Trophoblast cell (in vitro differentiated cells and primary cell): ENCODE results near the gene SRPK2.
"Not testable (repeated sequence)": the region's sequence is repeated elsewhere in the genome, so short reads cannot be mapped to it uniquely, and the experiment has no call there.

Source experiments
- DNase-seq, 2 donors: peaks; one replicate each; pipeline ENCODE4 v3.0.0-alpha.2; 2016
- H2AFZ ChIP-seq: 2 replicates; pipeline ENCODE4 v1.6.1; 2013; ENCODE audit warnings: low read length, moderate library complexity, mild to moderate bottlenecking; ENCODE audit not compliant: insufficient read depth, poor library complexity
- H2AK5ac ChIP-seq: 2 replicates; pipeline ENCODE4 v1.6.1; 2013; ENCODE audit warnings: mild to moderate bottlenecking, low read length
- H2BK120ac ChIP-seq: 2 replicates; pipeline ENCODE4 v1.6.1; 2013; ENCODE audit warnings: low read length, mild to moderate bottlenecking, moderate library complexity; ENCODE audit not compliant: insufficient read depth, poor library complexity
- H2BK12ac ChIP-seq: 2 replicates; pipeline ENCODE4 v1.6.1; 2013; ENCODE audit warnings: mild to moderate bottlenecking, low read length, moderate library complexity
- H2BK5ac ChIP-seq: 2 replicates; pipeline ENCODE4 v1.6.1; 2013; ENCODE audit warnings: low read length, low read depth, moderate library complexity, mild to moderate bottlenecking; ENCODE audit not compliant: poor library complexity
- H3K14ac ChIP-seq: 2 replicates; pipeline ENCODE4 v1.6.1; 2013; ENCODE audit warnings: mild to moderate bottlenecking, low read length
- H3K18ac ChIP-seq: 2 replicates; pipeline ENCODE4 v1.6.1; 2013; ENCODE audit warnings: mild to moderate bottlenecking, low read length
- H3K23ac ChIP-seq: 2 replicates; pipeline ENCODE4 v1.6.1; 2013; ENCODE audit warnings: low read length
- H3K27ac ChIP-seq: 2 replicates; pipeline ENCODE4 v1.5.1; 2013; ENCODE audit warnings: low read depth, mild to moderate bottlenecking, inconsistent platforms, low read length, moderate library complexity
- H3K27me3 ChIP-seq: 2 replicates; pipeline ENCODE4 v1.6.1; 2013; ENCODE audit warnings: inconsistent platforms, mild to moderate bottlenecking, low read length, moderate library complexity; ENCODE audit not compliant: insufficient read depth
- H3K36me3 ChIP-seq, 2 experiments: 1 replicate in 1 of 2; 2 replicates in 1 of 2; pipeline ENCODE4 v1.6.1; 2013; ENCODE audit warnings: low read length in 2 of 2, mild to moderate bottlenecking in 2 of 2, moderate library complexity in 1 of 2; ENCODE audit not compliant: insufficient read depth in 2 of 2, control insufficient read depth in 1 of 2
- H3K4ac ChIP-seq: 2 replicates; pipeline ENCODE4 v1.6.1; 2013; ENCODE audit warnings: low read depth, mild to moderate bottlenecking, low read length, moderate library complexity
- H3K4me1 ChIP-seq, 2 experiments: 1 replicate in 1 of 2; 2 replicates in 1 of 2; pipeline ENCODE4 v1.6.1; 2013; ENCODE audit warnings: low read length in 2 of 2, mild to moderate bottlenecking in 2 of 2, moderate library complexity in 1 of 2; ENCODE audit not compliant: insufficient read depth in 2 of 2, control insufficient read depth in 1 of 2
- H3K4me2 ChIP-seq: 2 replicates; pipeline ENCODE4 v1.6.1; 2013; ENCODE audit warnings: inconsistent platforms, mild to moderate bottlenecking, low read length, moderate library complexity
- H3K4me3 ChIP-seq: 2 replicates; pipeline ENCODE4 v1.5.1; 2013; ENCODE audit warnings: mild to moderate bottlenecking, low read depth, low read length, inconsistent platforms
- H3K79me1 ChIP-seq: one replicate; pipeline ENCODE4 v1.6.1; 2013; ENCODE audit warnings: low read length
- H3K79me2 ChIP-seq: 2 replicates; pipeline ENCODE4 v1.6.1; 2013; ENCODE audit warnings: low read length, mild to moderate bottlenecking; ENCODE audit not compliant: control insufficient read depth, insufficient read depth, poor library complexity
- H3K9ac ChIP-seq: 2 replicates; pipeline ENCODE4 v1.6.1; 2013; ENCODE audit warnings: mild to moderate bottlenecking, low read length
- H3K9me3 ChIP-seq: 2 replicates; pipeline ENCODE4 v1.6.1; 2013; ENCODE audit warnings: low read depth, mild to moderate bottlenecking, control low read depth, inconsistent platforms, low read length; ENCODE audit not compliant: insufficient read depth
- H4K12ac ChIP-seq: 2 replicates; pipeline ENCODE4 v1.6.1; 2013; ENCODE audit warnings: low read depth, mild to moderate bottlenecking, low read length, moderate library complexity
- H4K8ac ChIP-seq: 2 replicates; pipeline ENCODE4 v1.6.1; 2013; ENCODE audit warnings: low read depth, mild to moderate bottlenecking, low read length, moderate library complexity
- H4K91ac ChIP-seq: one replicate; pipeline ENCODE4 v1.6.1; 2013; ENCODE audit warnings: low read depth, mild to moderate bottlenecking, low read length, moderate library complexity
- WGBS: extraction: QIAGEN DNeasy Blood & Tissue Kit; methylation state at CpG from one replicate; pipeline ENCODE4 v1.1.7; 2013; ENCODE audit warnings: missing lambda C conversion rate; ENCODE audit not compliant: insufficient read length, insufficient coverage; ENCODE audit errors: extremely low coverage; 5-methylcytosine and 5-hydroxymethylcytosine counted together

SRPK2 gene

DNA sequence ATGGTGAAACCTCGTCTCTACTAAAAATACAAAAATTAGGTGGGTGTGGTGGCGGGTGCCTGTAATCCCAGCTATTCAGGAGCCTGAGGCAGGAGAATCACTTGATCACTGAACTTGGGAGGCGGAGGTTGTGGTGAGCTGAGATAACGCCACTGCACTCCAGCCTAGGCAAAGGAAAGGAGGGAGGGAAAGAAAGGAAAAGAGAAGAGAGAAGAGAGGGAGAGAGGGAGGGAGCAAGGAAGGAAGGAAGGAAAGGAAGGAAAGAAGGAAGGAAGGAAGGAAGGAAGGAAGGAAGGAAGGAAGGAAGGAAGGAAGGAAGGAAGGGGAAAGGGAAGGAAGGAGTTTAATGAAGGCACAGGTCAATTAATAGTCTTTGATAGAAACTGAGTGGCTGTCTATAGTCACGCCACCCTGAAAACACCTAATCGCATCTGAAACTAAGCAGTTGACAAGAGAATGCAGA lies 155.9 kb downstream of the SRPK2 start:
- H4K8ac ChIP-seq, H3K14ac ChIP-seq, H3K36me3 ChIP-seq, H3K27ac ChIP-seq, H2BK12ac ChIP-seq, H2BK120ac ChIP-seq, H3K79me2 ChIP-seq, DNase-seq, H3K4me3 ChIP-seq, H3K4ac ChIP-seq, H3K79me1 ChIP-seq, H3K9me3 ChIP-seq, H3K27me3 ChIP-seq, H3K4me2 ChIP-seq, H3K18ac ChIP-seq, H3K4me1 ChIP-seq, H2AFZ ChIP-seq, H3K23ac ChIP-seq, H3K9ac ChIP-seq, H2BK5ac ChIP-seq, H2AK5ac ChIP-seq, H4K91ac ChIP-seq, H4K12ac ChIP-seq: not testable (repeated sequence)
- WGBS = no CpG with 5 or more reads among the region's 6 CpGs

DNA sequence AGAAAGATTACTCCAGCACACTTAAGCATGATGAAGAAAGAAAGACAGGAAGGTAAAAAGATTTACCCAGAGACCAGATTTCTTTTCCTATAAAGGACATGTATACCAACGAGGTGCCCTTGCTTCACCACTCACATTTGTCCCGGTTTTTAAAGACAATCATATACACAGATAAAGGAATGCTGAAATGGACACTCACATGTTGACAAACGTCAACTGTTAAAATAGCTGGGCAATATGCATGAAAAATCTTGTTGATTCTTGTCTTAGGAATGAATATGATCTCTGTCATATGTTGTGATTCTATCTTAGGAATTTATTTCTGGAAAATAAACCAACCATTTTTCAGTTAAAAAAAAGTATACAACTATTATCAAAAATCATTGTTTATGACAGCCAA lies 158.2 kb downstream of the SRPK2 start:
- no peak overlapping the region for H4K12ac ChIP-seq
- no peak overlapping the region for H2AFZ ChIP-seq
- no peak overlapping the region for H4K8ac ChIP-seq
- no peak overlapping the region for H2BK12ac ChIP-seq
- H2AK5ac ChIP-seq = no peak overlapping the region
- no peak overlapping the region for H2BK5ac ChIP-seq
- H4K91ac ChIP-seq = no peak overlapping the region
- no peaks in the 10 kb centered on the region for H3K79me2 ChIP-seq
- no peaks in the 10 kb centered on the region for H3K79me1 ChIP-seq
- no peak overlapping the region for H3K27ac ChIP-seq
- no peak overlapping the region for H3K4me2 ChIP-seq
- DNase-seq = peak in 1 of 2 donors; percentile 23
- H3K27me3 ChIP-seq = no peaks in the 10 kb centered on the region
- no peaks in the 10 kb centered on the region for H3K4me1 ChIP-seq
- no peak overlapping the region for H3K4me3 ChIP-seq
- no peaks in the 10 kb centered on the region for H3K36me3 ChIP-seq
- no peak overlapping the region for H3K18ac ChIP-seq
- WGBS = no CpG with 5 or more reads among the region's 3 CpGs
- H2BK120ac ChIP-seq = no peak overlapping the region
- no peak overlapping the region for H3K23ac ChIP-seq
- no peak overlapping the region for H3K4ac ChIP-seq
- no peaks in the 10 kb centered on the region for H3K9me3 ChIP-seq
- no peak overlapping the region for H3K14ac ChIP-seq
- no peak overlapping the region for H3K9ac ChIP-seq

DNA sequence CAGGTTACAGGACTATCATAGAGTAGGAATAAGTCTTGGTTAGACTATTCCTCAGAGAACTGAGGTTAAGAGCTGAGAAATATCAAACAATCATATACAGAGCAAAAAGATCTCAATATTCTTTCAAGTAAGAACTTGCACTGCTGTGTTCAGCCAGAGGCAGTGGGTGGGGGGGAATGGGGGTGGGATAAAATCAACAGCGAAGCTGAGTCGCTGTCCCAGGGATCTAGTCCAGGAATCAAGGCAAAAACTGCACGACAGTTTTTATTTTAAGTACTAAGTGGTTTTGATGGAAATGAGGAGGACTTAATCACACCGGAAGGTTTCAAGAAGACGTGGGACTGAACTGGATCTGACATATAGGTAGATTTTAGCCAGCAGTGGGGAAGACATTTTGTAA lies 159.1 kb downstream of the SRPK2 start:
- H2BK12ac ChIP-seq = no peak overlapping the region
- no peaks in the 10 kb centered on the region for H3K27me3 ChIP-seq

DNA sequence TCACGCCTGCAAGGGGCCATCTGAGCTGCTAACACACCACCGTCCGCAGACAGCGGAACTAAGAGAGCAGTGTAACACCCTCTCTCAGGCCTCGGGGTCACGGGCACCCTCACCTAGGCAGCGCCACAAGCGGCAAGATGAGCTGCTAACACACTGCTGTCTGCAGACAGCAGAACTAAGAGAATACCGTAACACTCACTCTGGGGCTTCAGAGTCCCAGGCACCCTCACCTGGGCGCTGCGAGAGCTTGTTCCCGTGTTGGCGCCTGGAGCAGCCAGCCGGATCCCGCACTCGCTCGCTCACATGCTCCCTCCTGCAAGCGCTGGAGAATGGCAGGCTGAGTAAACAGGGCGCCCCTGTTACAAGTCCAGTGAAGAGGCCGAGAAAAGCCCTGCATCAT lies 160.2 kb downstream of the SRPK2 start:
- no peak overlapping the region for H3K23ac ChIP-seq
- WGBS = no CpG with 5 or more reads among the region's 20 CpGs

More for the DNA sequence above, 159.1 kb downstream of the SRPK2 start:
- Histone ChIP-seq H3K4ac (no peak overlapping the region), H3K4me3 (no peak overlapping the region), H2AFZ (no peak overlapping the region), H3K9me3 (no peaks in the 10 kb centered on the region), H3K27ac (no peak overlapping the region), H3K79me2 (no peaks in the 10 kb centered on the region), H3K18ac (no peak overlapping the region), H3K23ac (no peak overlapping the region), H2BK120ac (no peak overlapping the region), H4K8ac (no peak overlapping the region), H2BK5ac (no peak overlapping the region), H2AK5ac (no peak overlapping the region), H3K36me3 (no peaks in the 10 kb centered on the region), H3K79me1 (no peaks in the 10 kb centered on the region), H3K4me2 (no peak overlapping the region), H3K14ac (no peak overlapping the region), H3K4me1 (no peaks in the 10 kb centered on the region), H4K12ac (no peak overlapping the region), H3K9ac (no peak overlapping the region), H4K91ac (no peak overlapping the region)
- no CpG with 5 or more reads among the region's 5 CpGs for WGBS
- DNase-seq = no peak

More for the DNA sequence above, 160.2 kb downstream of the SRPK2 start:
- no peak overlapping the region for H3K4me3 ChIP-seq
- no peaks in the 10 kb centered on the region for H3K9me3 ChIP-seq
- DNase-seq = no peak
- no peak overlapping the region for H2AK5ac ChIP-seq
- H3K18ac ChIP-seq = no peak overlapping the region
- H3K79me1 ChIP-seq = no peaks in the 10 kb centered on the region
- no peak overlapping the region for H3K4ac ChIP-seq
- no peak overlapping the region for H3K9ac ChIP-seq
- no peak overlapping the region for H3K27ac ChIP-seq
- H2BK120ac ChIP-seq = no peak overlapping the region
- no peak overlapping the region for H2BK5ac ChIP-seq
- no peak overlapping the region for H3K4me2 ChIP-seq
- no peak overlapping the region for H2BK12ac ChIP-seq
- no peak overlapping the region for H2AFZ ChIP-seq
- H3K27me3 ChIP-seq = no peaks in the 10 kb centered on the region
- H3K79me2 ChIP-seq = no peaks in the 10 kb centered on the region
- H4K12ac ChIP-seq = no peak overlapping the region
- no peak overlapping the region for H3K14ac ChIP-seq
- no peaks in the 10 kb centered on the region for H3K4me1 ChIP-seq
- H3K36me3 ChIP-seq = no peaks in the 10 kb centered on the region
- no peak overlapping the region for H4K8ac ChIP-seq
- no peak overlapping the region for H4K91ac ChIP-seq
